ENCODE results near the gene ZIC1. TPM values are rescaled to one million over a fixed set of nuclear protein-coding genes. Genes with fewer than 3 reads are reported as not detected.

ZIC1 gene
- total RNA-seq, 1 experiment from 2014 or later: not detected

- no peak overlapping the region for H2AFZ ChIP-seq (ENCODE audit: low read length)
- no TSS peak for BruUV-seq (replicated peaks)
- H3K9me2 ChIP-seq (replicated peaks; ENCODE audit: low read length): no peaks in the 10 kb centered on the region
- no peaks in the 10 kb centered on the region for H3K36me3 ChIP-seq (ENCODE audit: low read depth, low read length)
- H3K27ac ChIP-seq (ENCODE audit: low read length): no peak overlapping the region
- TF ChIP-seq EZH2 (IDR thresholded peaks at IDR 0.05; ENCODE audit: low read length, unreplicated experiment) (no peak), EZH2phosphoT487 (IDR thresholded peaks at IDR 0.05; ENCODE audit: borderline replicate concordance, low read length) (no peak)
- no peak overlapping the region for H3K4me3 ChIP-seq (ENCODE audit: low read length)
- H3K27me3 ChIP-seq (ENCODE audit: low read length): peaks cover 45% of the 10 kb centered on the region
- H3F3A ChIP-seq (ENCODE audit: low read length, unreplicated experiment): no peaks in the 10 kb centered on the region
- H3K4me2 ChIP-seq (ENCODE audit: low read length): no peak overlapping the region
- DNase-seq (no peak), ATAC-seq (no peak)
- CTCF ChIA-PET: no interaction called here
- no peak overlapping the region for H3K9ac ChIP-seq (ENCODE audit: low read length)
- H3K79me2 ChIP-seq (ENCODE audit: low read length): no peaks in the 10 kb centered on the region
- H3K4me1 ChIP-seq (ENCODE audit: insufficient read depth, low read length): no peaks in the 10 kb centered on the region
- intact Hi-C loops (cut with micrococcal nuclease): no loop called here
- no peaks in the 10 kb centered on the region for H3K9me3 ChIP-seq (ENCODE audit: low read length)
- POLR2A ChIA-PET (ENCODE audit: unreplicated experiment): no interaction called here
- H4K20me1 ChIP-seq (ENCODE audit: low read length): no peaks in the 10 kb centered on the region
Measured at GRCh38 chr3:147431751-147432150, 22.6 kb downstream of the ZIC1 start.

GRCh38 chr3:147447224-147447623 is 38.1 kb downstream of the ZIC1 start:
- H3K9ac ChIP-seq (ENCODE audit: low read length): no peak overlapping the region
- POLR2A ChIA-PET (ENCODE audit: unreplicated experiment): no interaction called here
- H3K36me3 ChIP-seq (ENCODE audit: low read depth, low read length): no peaks in the 10 kb centered on the region
- no peaks in the 10 kb centered on the region for H3K79me2 ChIP-seq (ENCODE audit: low read length)
- no peaks in the 10 kb centered on the region for H3K9me2 ChIP-seq (replicated peaks; ENCODE audit: low read length)
- H3K27ac ChIP-seq (ENCODE audit: low read length): no peak overlapping the region
- BruUV-seq (replicated peaks): no TSS peak
- DNase-seq: no peak
- no peak overlapping the region for H3K4me2 ChIP-seq (ENCODE audit: low read length)
- H3K4me1 ChIP-seq (ENCODE audit: insufficient read depth, low read length): no peaks in the 10 kb centered on the region
- intact Hi-C loops (cut with micrococcal nuclease): no loop called here
- H2AFZ ChIP-seq (ENCODE audit: low read length): no peak overlapping the region
- no peaks in the 10 kb centered on the region for H3K9me3 ChIP-seq (ENCODE audit: low read length)
- H3K4me3 ChIP-seq (ENCODE audit: low read length): no peak overlapping the region
- peaks cover 28% of the 10 kb centered on the region for H3K27me3 ChIP-seq (ENCODE audit: low read length)
- H4K20me1 ChIP-seq (ENCODE audit: low read length): no peaks in the 10 kb centered on the region
- ATAC-seq: no peak
- CTCF ChIA-PET: no interaction called here
- H3F3A ChIP-seq (ENCODE audit: low read length, unreplicated experiment): no peaks in the 10 kb centered on the region
- TF ChIP-seq EZH2 (IDR thresholded peaks at IDR 0.05; ENCODE audit: low read length, unreplicated experiment) (no peak), CTCF (conservative IDR thresholded peaks at IDR 0.05; ENCODE audit: low read depth, low read length) (no peak), EZH2phosphoT487 (IDR thresholded peaks at IDR 0.05; ENCODE audit: borderline replicate concordance, low read length) (no peak)

- no peak overlapping the region for H3K27ac ChIP-seq (ENCODE audit: low read length)
- H2AFZ ChIP-seq (ENCODE audit: low read length): no peak overlapping the region
- no peaks in the 10 kb centered on the region for H3K9me2 ChIP-seq (replicated peaks; ENCODE audit: low read length)
- H3K4me3 ChIP-seq (ENCODE audit: low read length): no peak overlapping the region
- no peaks in the 10 kb centered on the region for H3K9me3 ChIP-seq (ENCODE audit: low read length)
- no peak overlapping the region for H3K9ac ChIP-seq (ENCODE audit: low read length)
- BruUV-seq (replicated peaks): no TSS peak
- H3K27me3 ChIP-seq (ENCODE audit: low read length): peaks cover 22% of the 10 kb centered on the region
- POLR2A ChIA-PET (ENCODE audit: unreplicated experiment): interaction anchor here (0.6 kb wide), 1 partner anchor 217 kb away, joined by 3 read pairs; no protein-coding TSS in a partner anchor
- no peaks in the 10 kb centered on the region for H3K36me3 ChIP-seq (ENCODE audit: low read depth, low read length)
- intact Hi-C loops (cut with micrococcal nuclease): no loop called here
- ATAC-seq (no peak), DNase-seq (no peak)
- no peaks in the 10 kb centered on the region for H3K79me2 ChIP-seq (ENCODE audit: low read length)
- CTCF ChIA-PET: no interaction called here
- TF ChIP-seq EZH2phosphoT487 (IDR thresholded peaks at IDR 0.05; ENCODE audit: borderline replicate concordance, low read length): no peak
- TF ChIP-seq CTCF (conservative IDR thresholded peaks at IDR 0.05; ENCODE audit: low read depth, low read length): no peak
- no peak for TF ChIP-seq EZH2 (IDR thresholded peaks at IDR 0.05; ENCODE audit: low read length, unreplicated experiment)
- no peak overlapping the region for H3K4me2 ChIP-seq (ENCODE audit: low read length)
- H3K4me1 ChIP-seq (ENCODE audit: insufficient read depth, low read length): no peaks in the 10 kb centered on the region
- no peaks in the 10 kb centered on the region for H4K20me1 ChIP-seq (ENCODE audit: low read length)
- H3F3A ChIP-seq (ENCODE audit: low read length, unreplicated experiment): no peaks in the 10 kb centered on the region
Measured at GRCh38 chr3:147449669-147450068, 40.5 kb downstream of the ZIC1 start.
